HepG2 (cell line): ENCODE results near the gene SCN9A. TPM values are rescaled to one million over a fixed set of nuclear protein-coding genes. Genes with fewer than 3 reads are reported as not detected.
A peak's percentile ranks its signal among the peaks of the same experiment; 100 is the strongest.

Source experiments
- ATAC-seq: fragments of 200-7000 bp; cut with Tn5 transposase; 3 replicates; pipeline ENCODE4 v1.9.1; 2020; ENCODE audit warnings: mild to moderate bottlenecking, moderate library complexity
- BruUV-seq: library from RNA; stranded (reverse); fragments of 400-500 nt; replicated peaks from 2 replicates; lab custom pipeline; 2021; lab: Mats Ljungman, UMichigan
- CTCF ChIA-PET: fragments of 300-600 bp; formaldehyde crosslinking; extraction: SDS; loops from one replicate; lab custom pipeline; 2021; ENCODE audit warnings: low total read pairs, inconsistent platforms, low intra/inter-chr PET ratio; lab: Yijun Ruan, JAX
- POLR2A ChIA-PET: fragments of 350-600 bp; sonication (Branson Sonifier 250); formaldehyde crosslinking; loops from one replicate; lab custom pipeline; 2020; ENCODE audit warnings: antibody characterized with exemption, inconsistent platforms; lab: Yijun Ruan, JAX
- DNase-seq: peaks from one replicate; pipeline ENCODE4 v3.0.0-alpha.2; 2015; ENCODE audit warnings: low spot score
- FAIRE-seq: peaks from 3 replicates; lab custom pipeline; 2011; peaks lifted over from hg19 to GRCh38; lab: Jason Lieb, UNC
- H2AFZ ChIP-seq: one replicate; pipeline ENCODE4 v1.6.1; 2011; ENCODE audit warnings: low read length, inconsistent platforms
- H3K27ac ChIP-seq: fragments of 300-600 bp; 3 replicates; pipeline ENCODE4 v1.8.0; 2011; ENCODE audit warnings: mixed run types, mild to moderate bottlenecking, mixed read lengths, low read length, inconsistent platforms; ENCODE audit not compliant: insufficient read depth; ENCODE audit errors: extremely low read length
- H3K27me3 ChIP-seq, 2 experiments: fragments of 200-600 bp in 1 of 2; 2 replicates in 1 of 2; 3 replicates in 1 of 2; pipeline versions ENCODE4 v1.6.0 to v1.8.0; 2011; ENCODE audit warnings: low read length in 2 of 2, mild to moderate bottlenecking in 2 of 2, moderate library complexity in 2 of 2, inconsistent platforms in 1 of 2; ENCODE audit not compliant: insufficient read depth in 2 of 2, control insufficient read depth in 1 of 2
- H3K36me3 ChIP-seq, 2 experiments: fragments of 200-600 bp in 1 of 2; replicated peaks in 1 of 2; 2 replicates in 1 of 2; 3 replicates in 1 of 2; pipeline versions ENCODE4 v1.5.1 to v1.8.0; 2011; ENCODE audit warnings: low read length in 2 of 2, inconsistent platforms in 1 of 2; ENCODE audit not compliant: insufficient read depth in 2 of 2, control insufficient read depth in 1 of 2
- H3K4me1 ChIP-seq: 2 replicates; pipeline ENCODE4 v1.5.1; 2012; ENCODE audit warnings: low read length, inconsistent platforms; ENCODE audit not compliant: insufficient read depth
- H3K4me2 ChIP-seq: 2 replicates; pipeline ENCODE4 v1.6.0; 2011; ENCODE audit warnings: low read depth, low read length, inconsistent platforms
- H3K4me3 ChIP-seq, 3 experiments: fragments of 200-600 bp in 1 of 3; sonication (generic), shearing (Covaris generic) in 1 of 3; replicated peaks in 1 of 3; 2 replicates each; pipeline ENCODE4 v1.5.1; 2011 to 2016; ENCODE audit warnings: low read length in 3 of 3, inconsistent platforms in 2 of 3, low read depth in 2 of 3, mild to moderate bottlenecking in 2 of 3, control low read depth in 1 of 3, mixed read lengths in 1 of 3; ENCODE audit not compliant: insufficient read depth in 1 of 3
- H3K79me2 ChIP-seq: one replicate; pipeline ENCODE4 v1.6.1; 2011; ENCODE audit warnings: low read length, inconsistent platforms; ENCODE audit not compliant: insufficient read depth
- H3K9ac ChIP-seq: 2 replicates; pipeline ENCODE4 v1.6.0; 2011; ENCODE audit warnings: mild to moderate bottlenecking, low read depth, low read length, inconsistent platforms; ENCODE audit not compliant: insufficient read depth
- H3K9me3 ChIP-seq: 2 replicates; pipeline ENCODE4 v1.5.1; 2012; ENCODE audit warnings: mild to moderate bottlenecking, low read length
- H4K20me1 ChIP-seq: 2 replicates; pipeline ENCODE4 v1.6.0; 2011; ENCODE audit warnings: inconsistent platforms, mild to moderate bottlenecking, low read length, moderate library complexity; ENCODE audit not compliant: insufficient read depth
- MAFG ChIP-seq: sonication (generic); formaldehyde crosslinking; IDR thresholded peaks from 2 replicates; pipeline ENCODE4 v1.5.1; 2020; ENCODE audit warnings: mild to moderate bottlenecking, missing genetic modification reagents
- NCOR1 ChIP-seq: fragments of 200-600 bp; sonication (generic); IDR thresholded peaks from 2 replicates; pipeline ENCODE4 v1.7.0; 2017; ENCODE audit warnings: antibody characterized with exemption, low read length, borderline replicate concordance
- NFE2L2 ChIP-seq: fragments of 150-350 bp; IDR thresholded peaks from 2 replicates; pipeline ENCODE4 v1.6.1; 2014; ENCODE audit warnings: low read length
- ZIK1 ChIP-seq: sonication (generic); formaldehyde crosslinking; IDR thresholded peaks from 2 replicates; pipeline ENCODE4 v1.5.0; 2020; ENCODE audit warnings: mild to moderate bottlenecking, low read depth, missing genetic modification reagents, borderline replicate concordance
- ZNF17 ChIP-seq: sonication (generic); formaldehyde crosslinking; IDR thresholded peaks from 2 replicates; pipeline ENCODE4 v1.5.0; 2020; ENCODE audit warnings: mild to moderate bottlenecking, missing genetic modification reagents
- WGBS: methylation state at CpG from one replicate; pipeline ENCODE4 v1.1.6; 2017; ENCODE audit warnings: low lambda C conversion rate; 5-methylcytosine and 5-hydroxymethylcytosine counted together
- in situ Hi-C: cut with HindIII; loops from 2 replicates; pipeline ENCODE4 v1.10.0; 2017; ENCODE audit warnings: low pct_unique_long_range_greater_than_20kb; ENCODE audit not compliant: extremely low pct_ligation_motif_present
- intact Hi-C: fragments of 100-400 bp; cut with micrococcal nuclease; formaldehyde crosslinking; loops from one replicate; pipeline ENCODE4 v1.10.0; 2022; ENCODE audit not compliant: unreplicated experiment
- polyA plus RNA-seq, 8 experiments: library from polyadenylated mRNA; depleted of rRNA in 3 of 8; stranded (reverse) in 7 of 8; unstranded in 1 of 8; fragments of >200 nt; fragmentation: Illumina TruSeq in 4 of 8; extraction: Trizol in 4 of 8; gene quantifications; 2 replicates each; pipeline versions ENCODE4 v1.2.1 to v1.2.3, GENCODE V29; 2011 to 2016; ENCODE audit warnings: low read depth in 4 of 8, missing spikeins in 1 of 8, mixed read lengths in 1 of 8; ENCODE audit not compliant: insufficient read depth in 1 of 8
- total RNA-seq, 5 experiments: library from RNA; depleted of rRNA; stranded (reverse); fragments of >200 nt; fragmentation: Illumina TruSeq; extraction: Trizol; gene quantifications; 2 replicates each; pipeline ENCODE4 v1.2.3, GENCODE V29; 2016; ENCODE audit warnings: low read depth in 1 of 5
- TF ChIP-seq, protein P1 (sequence below): sonication (generic); formaldehyde crosslinking; IDR thresholded peaks from 2 replicates; pipeline ENCODE4 v1.4.0; 2020; ENCODE audit warnings: low read depth, mild to moderate bottlenecking, missing genetic modification reagents
- TF ChIP-seq, protein P2 (sequence below): sonication (generic); formaldehyde crosslinking; IDR thresholded peaks from 2 replicates; pipeline ENCODE4 v1.9.0; 2021; ENCODE audit warnings: missing genetic modification reagents, mild to moderate bottlenecking, borderline replicate concordance

Gene SCN9A
- total and polyA plus RNA-seq, 2 of the 13 experiments (the other 11 are each of a cell fraction or from before 2014, with no cell fraction given): 15.3 to 24.3 TPM

DNA sequence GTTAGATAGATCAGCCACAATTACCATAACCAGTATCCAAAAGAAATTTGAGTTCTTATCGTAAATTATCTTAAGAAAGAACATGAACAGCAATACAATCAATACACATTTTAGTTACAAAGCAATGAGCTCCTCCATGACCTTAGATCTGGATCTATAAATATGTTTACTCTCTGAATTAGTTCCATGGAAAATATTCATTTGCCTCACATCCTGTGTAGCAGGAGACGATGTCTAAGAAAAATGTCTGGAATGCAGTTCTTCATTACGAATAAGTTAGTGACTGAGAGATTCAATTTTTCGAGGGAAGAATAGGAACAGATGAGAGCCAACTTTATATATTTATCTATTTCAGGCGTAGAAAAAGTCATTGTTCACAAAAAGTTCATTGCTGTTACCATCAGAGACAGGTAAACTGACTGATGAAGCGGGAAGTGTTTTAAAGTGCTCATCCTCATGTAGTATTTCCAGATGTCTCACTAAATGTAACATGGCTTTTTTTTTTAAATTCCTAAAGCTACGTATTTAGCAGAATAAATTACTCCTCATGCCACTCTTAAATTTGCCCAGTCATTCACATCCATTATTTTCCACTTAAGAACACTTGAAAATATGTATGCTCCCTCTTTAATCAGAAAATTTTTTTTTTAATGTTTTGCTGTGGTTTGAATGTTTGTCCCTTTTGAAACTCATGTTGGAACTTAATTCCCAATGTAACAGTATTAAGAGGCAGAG is 141.5 kb downstream of the SCN9A start (continued):
- TF ChIP-seq, protein P1, sequence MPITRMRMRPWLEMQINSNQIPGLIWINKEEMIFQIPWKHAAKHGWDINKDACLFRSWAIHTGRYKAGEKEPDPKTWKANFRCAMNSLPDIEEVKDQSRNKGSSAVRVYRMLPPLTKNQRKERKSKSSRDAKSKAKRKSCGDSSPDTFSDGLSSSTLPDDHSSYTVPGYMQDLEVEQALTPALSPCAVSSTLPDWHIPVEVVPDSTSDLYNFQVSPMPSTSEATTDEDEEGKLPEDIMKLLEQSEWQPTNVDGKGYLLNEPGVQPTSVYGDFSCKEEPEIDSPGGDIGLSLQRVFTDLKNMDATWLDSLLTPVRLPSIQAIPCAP: no peak
- TF ChIP-seq NFE2L2 (peak; percentile 60; the same call in 1 of the 2 replicates), MAFG (no peak), ZIK1 (CRISPR knock-in tag) (no peak), ZNF17 (CRISPR knock-in tag) (no peak)

DNA sequence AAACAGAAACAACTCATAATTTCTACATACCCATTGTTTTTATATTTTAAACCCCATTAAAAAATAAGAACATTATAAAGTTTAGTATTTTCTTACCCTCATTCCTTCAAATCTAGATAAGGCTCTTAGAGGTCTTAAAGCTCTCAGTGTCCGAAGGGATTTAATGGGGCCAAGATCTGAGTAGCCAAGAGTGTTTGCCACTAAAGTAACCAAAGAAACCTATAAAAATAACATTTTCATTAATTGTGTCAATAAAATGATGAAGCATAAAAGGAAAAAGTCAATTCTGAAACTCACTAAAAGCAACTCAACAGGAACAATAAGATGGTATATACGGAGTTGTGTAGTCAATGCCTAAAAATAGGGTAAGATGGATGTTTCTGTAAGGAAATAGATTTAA is 142.5 kb downstream of the SCN9A start:
- H3K9me3 ChIP-seq: no peaks in the 10 kb centered on the region
- H3K4me3 ChIP-seq: no peak overlapping the region
- in situ Hi-C loops (no loop called here), intact Hi-C loops (loop anchor here (5.0 kb wide), 1 partner anchor 281 kb away; the partner anchor contains the start of gene TTC21B)
- H3K79me2 ChIP-seq: no peaks in the 10 kb centered on the region
- no peak overlapping the region for H3K4me2 ChIP-seq
- peaks cover 59% of the 10 kb centered on the region for H3K4me1 ChIP-seq
- H3K9ac ChIP-seq: no peak overlapping the region
- ATAC-seq (no peak), DNase-seq (no peak), FAIRE-seq (no peak)
- 97% methylated on average over 2 of the region's 2 CpGs for WGBS
- H2AFZ ChIP-seq: no peak overlapping the region
- no peaks in the 10 kb centered on the region for H3K27me3 ChIP-seq
- ChIA-PET CTCF (no interaction called here), POLR2A (no interaction called here)
- no TSS peak for BruUV-seq
- H3K27ac ChIP-seq: peak overlapping the region; percentile 48
- H3K36me3 ChIP-seq: no peaks in the 10 kb centered on the region; a peak in 2 of 5 replicates
- H4K20me1 ChIP-seq: no peaks in the 10 kb centered on the region
- peak; percentile 2; the same call in 1 of the 2 replicates for TF ChIP-seq NCOR1
- TF ChIP-seq, protein P2, sequence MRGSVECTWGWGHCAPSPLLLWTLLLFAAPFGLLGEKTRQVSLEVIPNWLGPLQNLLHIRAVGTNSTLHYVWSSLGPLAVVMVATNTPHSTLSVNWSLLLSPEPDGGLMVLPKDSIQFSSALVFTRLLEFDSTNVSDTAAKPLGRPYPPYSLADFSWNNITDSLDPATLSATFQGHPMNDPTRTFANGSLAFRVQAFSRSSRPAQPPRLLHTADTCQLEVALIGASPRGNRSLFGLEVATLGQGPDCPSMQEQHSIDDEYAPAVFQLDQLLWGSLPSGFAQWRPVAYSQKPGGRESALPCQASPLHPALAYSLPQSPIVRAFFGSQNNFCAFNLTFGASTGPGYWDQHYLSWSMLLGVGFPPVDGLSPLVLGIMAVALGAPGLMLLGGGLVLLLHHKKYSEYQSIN (CRISPR knock-in tag): no peak
